Astrocyte of the hippocampus (primary cell): ENCODE data around the gene TANGO2.
A peak's percentile ranks its signal among the peaks of the same experiment; 100 is the strongest.

Experiments used
- DNase-seq: peaks from one replicate; pipeline ENCODE4 v3.0.0; 2011; ENCODE audit warnings: low read depth, low spot score

TANGO2 gene

DNA sequence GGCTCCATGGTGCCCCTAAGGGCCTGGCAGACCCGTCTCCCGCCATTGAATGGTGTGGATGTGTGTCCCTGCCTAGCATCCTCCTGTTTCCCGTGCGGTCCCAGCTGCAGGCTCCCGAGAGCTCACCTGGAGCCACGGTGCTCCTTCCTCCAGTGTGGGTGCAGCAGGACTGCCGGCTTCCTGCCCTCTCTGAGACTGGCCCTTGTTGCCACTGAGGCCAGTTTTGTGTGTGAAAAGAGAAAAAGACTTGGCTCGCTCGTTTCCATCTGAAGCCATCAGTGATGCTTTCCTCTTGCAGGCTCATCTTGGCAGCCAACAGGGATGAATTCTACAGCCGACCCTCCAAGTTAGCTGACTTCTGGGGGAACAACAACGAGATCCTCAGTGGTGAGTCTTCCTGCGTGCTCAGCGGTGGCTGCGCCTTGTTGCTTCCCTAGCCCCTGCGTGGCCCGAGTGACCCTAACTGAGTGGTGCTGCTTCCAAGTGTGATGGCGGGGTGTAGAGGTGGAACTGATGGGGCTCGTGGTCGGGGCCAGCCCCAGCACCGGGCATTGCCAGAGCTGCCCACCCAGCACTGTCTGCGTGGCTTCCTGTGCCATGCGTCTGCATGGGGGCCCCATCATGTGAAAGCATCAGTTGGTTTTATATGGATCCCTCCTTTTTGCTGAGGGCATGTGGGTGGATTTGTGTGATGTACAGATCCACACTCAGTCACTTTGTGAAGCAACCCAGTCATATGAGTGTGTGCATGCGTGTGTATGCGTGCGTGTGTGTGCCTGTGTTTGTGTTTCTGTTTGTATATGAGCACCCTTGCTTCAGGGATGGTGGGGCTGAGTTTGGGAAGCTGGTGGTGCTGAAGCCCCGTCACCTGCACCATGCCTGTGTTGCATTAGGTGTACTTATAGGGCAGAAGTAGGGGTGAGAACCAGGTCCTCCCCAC is 22.4 kb downstream of the TANGO2 start:
- DNase-seq, result no peak

GRCh38 chr22:20043997-20044342 is 23.1 kb downstream of the TANGO2 start:
- no peak for DNase-seq

DNA sequence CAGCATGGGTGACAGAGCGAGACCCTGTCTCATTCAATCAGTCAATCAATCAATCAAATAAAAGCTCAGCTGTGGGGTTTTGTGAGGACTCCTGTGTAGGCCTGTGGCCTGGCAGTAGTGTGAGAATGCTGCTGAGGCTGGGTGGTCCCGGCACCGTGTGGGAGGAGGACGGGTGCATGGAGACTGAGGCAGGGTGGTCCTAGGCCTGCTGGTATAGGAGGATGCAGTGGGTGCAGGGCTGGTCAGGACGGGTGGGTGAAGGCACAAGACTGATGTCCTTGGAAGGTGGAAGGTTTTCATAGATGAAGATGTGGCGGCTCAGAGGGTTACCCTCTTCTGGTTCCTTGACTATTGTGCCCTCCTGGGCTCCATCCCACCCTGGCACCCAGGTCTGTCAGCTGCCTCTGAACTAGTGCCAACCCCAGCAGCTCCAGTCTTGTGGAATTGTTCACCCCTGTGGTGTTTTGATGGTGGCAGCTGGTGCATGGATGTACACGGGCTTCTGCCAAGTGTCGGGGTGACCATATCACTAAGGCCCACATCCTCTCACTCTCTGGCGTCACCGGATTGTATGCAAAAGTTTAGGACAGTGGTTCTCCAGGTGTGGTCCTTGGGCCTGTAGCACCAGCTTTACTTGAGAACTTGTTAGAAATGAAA is 23.7 kb downstream of the TANGO2 start:
- no peak for DNase-seq

- no peak for DNase-seq
Measured at GRCh38 chr22:20046730-20047129, 25.8 kb downstream of the TANGO2 start.

DNA sequence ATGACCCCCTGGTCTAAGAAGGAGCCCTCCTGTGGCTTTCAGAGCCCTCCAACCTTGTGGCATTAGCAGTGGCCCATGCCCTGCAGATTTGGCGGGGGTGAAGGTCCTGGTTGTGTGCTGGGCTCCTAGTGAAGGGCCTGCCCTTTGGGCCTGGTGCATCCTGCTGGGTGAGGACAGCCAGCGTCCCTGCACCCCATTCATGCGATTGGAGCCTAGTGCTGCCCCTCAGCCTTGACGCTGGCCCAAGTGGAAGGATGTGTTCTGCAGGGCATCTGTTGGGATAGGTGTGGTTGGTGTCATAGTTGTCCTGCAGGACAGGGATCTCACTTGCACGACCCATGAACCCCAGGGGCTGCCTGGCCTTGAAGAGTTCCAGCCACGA is 31.0 kb downstream of the TANGO2 start:
- no peak for DNase-seq

DNA sequence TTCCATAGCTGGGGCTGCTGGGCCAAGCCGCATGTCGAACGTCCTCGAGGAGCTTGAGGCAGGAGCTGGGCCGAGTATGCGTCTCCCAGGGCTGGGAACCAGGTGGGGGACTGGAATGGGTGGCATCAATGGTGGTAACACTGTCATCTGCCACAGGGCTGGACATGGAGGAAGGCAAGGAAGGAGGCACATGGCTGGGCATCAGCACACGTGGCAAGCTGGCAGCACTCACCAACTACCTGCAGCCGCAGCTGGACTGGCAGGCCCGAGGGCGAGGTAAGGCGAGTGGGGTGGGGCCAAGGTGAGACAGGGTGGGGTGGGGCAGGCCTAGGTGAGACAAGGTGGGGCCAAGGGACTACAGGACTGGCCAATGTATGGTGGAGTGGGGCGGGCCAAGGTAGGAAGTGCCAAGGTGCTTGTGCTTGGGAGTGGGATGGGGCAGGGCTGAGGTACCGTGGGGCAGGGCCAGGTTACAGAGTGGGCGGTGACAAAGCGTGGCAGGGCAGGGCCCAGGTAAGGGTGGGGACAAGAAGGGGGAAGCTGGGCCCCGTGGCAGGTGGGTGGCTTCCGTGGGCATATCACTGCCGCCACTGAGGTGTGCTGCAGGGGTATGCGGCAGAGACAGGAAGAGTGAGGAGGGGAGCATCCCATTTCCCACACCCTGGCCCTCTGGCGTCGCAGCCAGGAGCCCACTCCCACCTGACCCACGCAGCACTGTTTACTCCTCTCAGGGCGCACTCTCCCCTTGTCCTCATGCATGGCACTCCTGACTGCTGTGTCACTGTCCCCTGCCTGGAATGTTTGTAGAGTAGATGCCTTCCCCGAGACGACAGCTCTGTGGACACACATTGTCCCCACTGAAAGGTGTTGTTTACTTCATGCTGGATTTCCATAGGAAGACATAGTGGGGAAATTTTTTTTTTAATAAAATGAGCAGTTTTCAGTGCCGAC is 31.7 kb downstream of the TANGO2 start:
- DNase-seq, result no peak

GRCh38 chr22:20053407-20054033 is 32.6 kb downstream of the TANGO2 start:
- no peak for DNase-seq

- DNase-seq, result peak; percentile 11
Measured at GRCh38 chr22:20054034-20054427, 33.1 kb downstream of the TANGO2 start.

- no peak for DNase-seq
Measured at GRCh38 chr22:20054485-20054884, 33.6 kb downstream of the TANGO2 start.

DNA sequence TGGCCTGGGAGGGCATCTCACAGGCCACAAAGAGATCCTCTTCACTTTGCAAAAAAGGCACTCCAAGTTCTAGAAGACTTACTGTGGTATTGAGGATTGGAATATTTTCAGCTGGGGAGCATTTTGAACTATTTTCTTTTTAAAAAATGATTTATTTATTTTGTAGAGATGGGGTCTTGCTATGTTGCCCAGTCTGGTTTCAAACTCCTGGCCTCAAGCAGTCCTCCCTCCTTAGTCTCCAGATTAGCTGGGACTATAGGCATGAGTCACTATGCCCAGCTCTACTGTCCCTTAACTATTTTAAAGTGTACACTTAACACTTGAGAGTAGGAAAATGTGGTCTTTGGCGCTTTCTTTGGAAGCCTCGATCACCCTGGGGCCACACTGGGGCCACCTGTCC is 34.2 kb downstream of the TANGO2 start:
- DNase-seq, result no peak

GRCh38 chr22:20055654-20056053 is 34.7 kb downstream of the TANGO2 start:
- no peak for DNase-seq

DNA sequence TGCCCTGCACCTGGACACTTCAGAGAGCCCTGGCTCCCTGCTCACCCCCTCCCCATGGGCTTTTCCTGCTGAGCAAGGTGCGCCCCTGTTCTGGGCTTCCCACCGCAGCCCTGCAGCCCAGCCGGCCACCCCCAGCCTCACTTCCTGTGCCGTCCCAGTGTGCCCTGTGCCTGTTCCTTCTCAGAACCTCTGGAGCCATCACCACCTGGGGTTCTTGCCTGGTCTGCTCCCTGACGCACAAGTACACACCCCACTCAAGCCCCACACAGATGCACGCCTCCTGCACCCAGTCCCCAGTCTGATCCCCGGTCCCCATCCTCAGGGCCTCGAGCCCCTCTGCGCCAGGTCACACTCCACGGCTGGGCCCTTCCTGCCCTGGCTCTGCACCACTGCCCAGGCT is 35.3 kb downstream of the TANGO2 start:
- DNase-seq, result no peak

DNA sequence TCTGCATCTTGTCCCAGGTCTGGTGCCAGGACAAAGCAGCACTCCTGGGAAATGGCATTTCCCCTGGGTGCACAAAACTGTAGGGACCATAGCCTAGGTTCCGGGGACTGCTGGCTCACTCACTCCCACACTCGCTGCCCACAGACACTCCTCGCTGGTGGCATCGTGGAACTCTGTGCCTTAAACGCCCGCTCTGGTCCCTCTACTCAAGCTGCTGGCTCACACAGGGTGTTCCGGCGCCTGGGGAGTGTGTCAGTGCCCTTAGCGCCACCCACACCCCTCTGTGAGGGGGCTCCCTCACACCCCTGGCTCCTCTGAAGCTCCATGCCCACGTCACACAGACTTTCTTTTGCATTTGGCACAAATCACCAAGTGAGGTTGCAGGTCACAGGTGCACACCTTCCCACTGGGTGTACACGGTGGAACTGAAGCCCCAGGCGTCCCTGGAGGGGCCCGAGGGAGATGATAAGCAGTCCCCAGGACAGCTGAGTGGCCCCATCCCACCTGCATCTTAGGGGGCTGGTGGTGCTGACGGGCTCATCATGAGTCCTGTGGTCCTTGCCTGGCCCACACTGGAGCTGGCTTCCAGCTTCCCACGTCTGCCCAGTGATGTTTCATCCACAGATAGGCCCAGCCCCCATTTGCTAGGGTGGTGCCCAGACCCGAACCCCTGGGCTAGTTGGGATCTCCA is 35.9 kb downstream of the TANGO2 start:
- no peak for DNase-seq

DNA sequence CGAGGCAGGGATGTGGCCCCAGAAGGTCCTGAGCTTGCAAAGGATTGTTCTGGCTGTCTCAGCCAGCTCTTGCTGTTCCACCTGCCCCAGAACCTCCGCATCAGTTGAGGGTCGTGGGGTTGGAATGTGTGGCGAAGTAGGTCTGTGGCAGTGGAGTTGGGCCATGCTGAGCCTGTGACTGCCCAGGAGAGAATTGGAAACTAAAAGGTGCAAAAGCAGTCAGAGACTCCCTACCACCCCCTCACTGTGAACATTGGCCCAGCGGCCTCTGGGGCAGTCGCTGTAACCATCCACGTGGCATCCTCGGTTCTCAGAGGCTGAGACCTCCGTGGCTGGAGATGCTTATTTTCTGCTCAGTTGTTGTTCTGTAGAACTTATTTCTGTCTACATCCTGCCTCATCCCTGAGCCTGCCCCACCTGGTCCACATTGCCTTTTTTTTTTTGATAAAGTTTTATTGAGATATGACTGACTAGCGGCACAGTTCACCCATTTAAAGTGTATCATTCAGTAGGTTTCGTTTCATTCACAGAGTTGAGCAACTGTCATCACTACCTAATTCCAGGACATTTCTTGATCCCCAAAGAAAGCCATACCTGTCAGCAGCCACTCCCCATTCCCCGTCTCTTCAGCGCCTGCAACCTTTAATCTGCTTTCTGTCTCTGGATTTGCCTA is 36.8 kb downstream of the TANGO2 start:
- DNase-seq, result no peak

DNA sequence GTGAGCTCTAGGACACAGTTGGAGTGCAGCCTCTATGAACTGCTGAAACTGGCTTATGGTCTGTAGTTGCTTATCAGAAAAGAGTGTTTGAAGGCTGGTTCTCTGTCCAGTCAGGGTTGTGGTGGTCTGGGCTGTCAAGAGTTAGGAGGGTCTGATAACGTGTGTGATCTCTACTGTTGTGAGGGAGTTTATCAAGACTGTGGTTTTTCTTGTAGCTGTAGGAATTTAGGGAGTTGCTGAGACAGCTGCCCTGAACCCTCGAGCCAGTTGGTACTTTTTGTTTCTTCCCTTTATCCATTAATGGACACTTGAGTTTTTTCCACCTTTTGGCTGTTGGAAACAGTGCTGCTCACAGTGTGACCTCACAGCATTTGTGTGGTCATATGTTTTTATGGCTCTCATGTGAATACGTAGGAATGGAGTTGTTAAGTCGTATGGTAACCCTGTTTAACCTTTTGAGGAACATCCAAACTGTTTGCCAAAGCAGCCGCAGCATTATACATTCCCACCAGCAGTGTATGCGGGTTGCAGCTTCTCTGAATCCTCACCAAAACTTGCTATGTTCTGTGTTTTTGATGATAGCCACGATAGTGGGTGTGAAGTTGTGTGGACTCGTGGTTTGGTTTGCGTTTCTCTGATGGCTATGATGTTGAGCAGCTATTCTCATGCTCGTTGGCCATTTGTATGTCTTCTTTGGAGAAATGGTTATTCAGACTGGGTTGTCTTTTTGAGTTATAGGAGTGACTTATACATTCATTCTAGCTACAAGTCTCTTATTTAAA is 38.3 kb downstream of the TANGO2 start:
- no peak for DNase-seq

DNA sequence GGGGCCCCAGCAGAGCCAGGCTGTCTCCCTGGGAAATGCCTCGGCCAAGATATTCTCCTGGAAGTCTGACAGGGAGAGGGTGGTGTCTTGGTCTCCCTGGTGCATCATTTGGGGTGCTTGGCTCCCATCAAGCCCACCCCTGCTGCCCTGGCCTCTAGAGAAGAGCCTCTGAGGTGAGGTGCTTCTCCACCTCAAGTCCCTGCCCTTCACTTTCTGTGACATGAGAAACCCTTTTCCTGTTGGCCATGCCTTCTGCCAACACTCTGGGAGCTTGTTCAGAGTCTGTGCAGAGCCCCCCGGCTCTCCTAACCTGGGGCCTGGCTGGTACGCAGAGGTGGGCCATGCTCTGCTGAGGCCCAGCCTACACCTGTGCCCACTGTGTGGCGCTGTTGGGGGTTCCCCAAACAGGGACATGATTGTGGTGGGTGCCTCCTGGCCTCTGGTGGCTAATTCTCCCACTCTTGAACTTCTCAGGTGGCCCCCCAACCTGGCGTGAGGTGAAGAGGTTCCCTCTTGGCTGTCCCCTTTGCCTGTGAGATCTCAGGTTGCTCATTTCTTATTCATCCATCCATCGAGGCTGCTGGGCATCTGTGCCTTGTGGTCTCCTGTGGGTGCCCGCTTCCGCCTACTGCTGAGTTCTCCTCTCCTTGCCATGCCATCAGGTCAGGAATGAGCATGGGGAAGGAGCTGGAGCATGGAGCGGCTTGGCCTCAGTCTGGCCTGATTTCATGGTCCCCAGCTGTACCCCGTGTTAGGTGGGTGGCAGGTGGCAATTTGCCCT is 40.0 kb downstream of the TANGO2 start:
- DNase-seq, result no peak

DNA sequence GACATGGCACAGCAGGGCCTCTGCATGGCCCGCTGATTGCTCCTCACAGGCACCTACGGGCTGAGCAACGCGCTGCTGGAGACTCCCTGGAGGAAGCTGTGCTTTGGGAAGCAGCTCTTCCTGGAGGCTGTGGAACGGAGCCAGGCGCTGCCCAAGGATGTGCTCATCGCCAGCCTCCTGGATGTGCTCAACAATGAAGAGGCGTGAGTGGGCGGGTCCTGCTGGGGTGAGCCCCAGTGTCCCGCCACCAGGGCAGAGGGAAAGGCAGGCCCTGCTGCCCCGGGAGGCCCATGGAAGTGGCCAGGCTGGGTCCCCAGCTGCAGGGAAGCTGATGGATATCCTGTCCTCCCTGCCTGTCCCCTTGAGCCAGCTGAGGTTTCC is 40.6 kb downstream of the TANGO2 start:
- DNase-seq, result peak; percentile 32

DNA sequence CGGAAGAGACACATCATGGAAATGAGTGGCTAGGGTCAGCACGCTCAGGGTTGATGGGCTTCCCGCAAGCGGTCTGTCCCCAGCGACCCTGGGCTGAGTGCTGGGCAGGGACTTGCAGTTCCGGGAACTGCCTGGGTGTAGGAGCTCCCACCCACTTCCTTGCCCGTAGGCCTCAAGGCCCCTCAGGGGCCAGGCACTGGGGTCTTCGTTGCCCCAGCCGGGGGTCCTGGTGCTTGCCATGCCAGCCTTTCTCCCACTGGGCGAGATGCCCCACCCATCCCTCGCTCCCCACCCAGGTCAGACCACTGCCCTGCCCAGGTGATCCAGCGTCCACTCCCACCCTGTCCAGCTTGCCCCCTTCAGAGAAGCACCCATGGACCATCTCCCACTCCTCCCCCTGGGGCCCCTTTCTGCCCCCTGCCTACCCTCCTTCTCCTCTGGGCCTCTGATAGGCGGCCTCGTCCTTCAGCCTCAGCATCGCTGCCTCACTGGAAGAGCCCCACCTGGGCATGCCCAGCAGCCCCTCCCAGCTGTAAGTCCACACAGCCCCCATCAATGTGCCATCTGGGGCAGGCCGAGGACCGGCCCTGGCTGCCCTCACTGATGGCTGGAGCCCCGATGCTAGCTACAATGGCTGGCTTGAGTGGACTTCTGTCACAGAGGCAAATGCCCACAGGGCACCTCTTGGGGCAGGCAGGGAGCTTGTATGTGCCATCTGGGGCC is 41.3 kb downstream of the TANGO2 start:
- no peak for DNase-seq
